ENCODE measurements around the gene CASP8. TPM values are rescaled to one million over a fixed set of nuclear protein-coding genes. Genes with fewer than 3 reads are reported as not detected.

CASP8 gene
- total RNA-seq, 1 donor from 2014 or later = 14.4 TPM

- no peaks in the 10 kb centered on the region for H4K20me1 ChIP-seq (ENCODE audit: insufficient read depth, low read length)
Measured at GRCh38 chr2:201261471-201261870, 1.1 kb downstream of the CASP8 start.

GRCh38 chr2:201261906-201262305 lies 1.6 kb downstream of the CASP8 start:
- H3K36me3 ChIP-seq (ENCODE audit: insufficient read depth, low read length) = no peaks in the 10 kb centered on the region
- Mint-ChIP-seq H3K4me3 (ENCODE audit: unreplicated experiment) (no peak overlapping the region), H3K4me1 (ENCODE audit: low read depth, unreplicated experiment) (peaks cover 28% of the 10 kb centered on the region), H3K27ac (ENCODE audit: unreplicated experiment) (no peak overlapping the region), H3K9me3 (ENCODE audit: unreplicated experiment) (no peaks in the 10 kb centered on the region), H3K36me3 (ENCODE audit: low read depth, unreplicated experiment) (no peaks in the 10 kb centered on the region), H3K27me3 (ENCODE audit: low read depth, unreplicated experiment) (no peaks in the 10 kb centered on the region)
- no peak overlapping the region for H3K4me2 ChIP-seq (ENCODE audit: low read length)
- no peaks in the 10 kb centered on the region for H4K20me1 ChIP-seq (ENCODE audit: insufficient read depth, low read length)
- FAIRE-seq (no peak), DNase-seq (ENCODE audit: low read depth) (no peak)
- no peak overlapping the region for H2AFZ ChIP-seq (ENCODE audit: low read depth, low read length)
- peaks cover 44% of the 10 kb centered on the region for H3K79me2 ChIP-seq (ENCODE audit: insufficient read depth, low read length)
- H3K4me3 ChIP-seq (ENCODE audit: insufficient read depth, low read depth, low read length) = no peak overlapping the region
- H3K27me3 ChIP-seq (ENCODE audit: insufficient read depth, low read length) = no peaks in the 10 kb centered on the region
- TF ChIP-seq EZH2 (IDR thresholded peaks at IDR 0.05; ENCODE audit: insufficient read depth, low read length) = no peak
- TF ChIP-seq CTCF (IDR thresholded peaks at IDR 0.05; ENCODE audit: insufficient read depth, low read depth, low read length) = no peak
- H3K4me1 ChIP-seq (ENCODE audit: insufficient read depth, low read length) = peaks cover 11% of the 10 kb centered on the region
- no peaks in the 10 kb centered on the region for H3K9me3 ChIP-seq (ENCODE audit: insufficient read depth, low read depth, low read length)
- no peak overlapping the region for H3K27ac ChIP-seq (ENCODE audit: low read depth, low read length)
- H3K9ac ChIP-seq (ENCODE audit: low read length) = no peak overlapping the region

More at GRCh38 chr2:201261471-201261870, 1.1 kb downstream of the CASP8 start:
- no peak for TF ChIP-seq EZH2 (IDR thresholded peaks at IDR 0.05; ENCODE audit: insufficient read depth, low read length)
- TF ChIP-seq CTCF (IDR thresholded peaks at IDR 0.05; ENCODE audit: insufficient read depth, low read depth, low read length) = no peak
- Histone ChIP-seq H3K4me2 (ENCODE audit: low read length) (no peak overlapping the region), H3K9me3 (ENCODE audit: insufficient read depth, low read depth, low read length) (no peaks in the 10 kb centered on the region), H3K79me2 (ENCODE audit: insufficient read depth, low read length) (peaks cover 44% of the 10 kb centered on the region), H3K4me3 (ENCODE audit: insufficient read depth, low read depth, low read length) (no peak overlapping the region), H2AFZ (ENCODE audit: low read depth, low read length) (no peak overlapping the region), H3K36me3 (ENCODE audit: insufficient read depth, low read length) (no peaks in the 10 kb centered on the region), H3K4me1 (ENCODE audit: insufficient read depth, low read length) (peaks cover 11% of the 10 kb centered on the region), H3K27me3 (ENCODE audit: insufficient read depth, low read length) (no peaks in the 10 kb centered on the region), H3K9ac (ENCODE audit: low read length) (no peak overlapping the region), H3K27ac (ENCODE audit: low read depth, low read length) (no peak overlapping the region)
- no peaks in the 10 kb centered on the region for H3K9me3 Mint-ChIP-seq (ENCODE audit: unreplicated experiment)
- FAIRE-seq (no peak), DNase-seq (ENCODE audit: low read depth) (no peak)
- no peaks in the 10 kb centered on the region for H3K36me3 Mint-ChIP-seq (ENCODE audit: low read depth, unreplicated experiment)
- no peak overlapping the region for H3K4me3 Mint-ChIP-seq (ENCODE audit: unreplicated experiment)
- peaks cover 28% of the 10 kb centered on the region for H3K4me1 Mint-ChIP-seq (ENCODE audit: low read depth, unreplicated experiment)
- no peaks in the 10 kb centered on the region for H3K27me3 Mint-ChIP-seq (ENCODE audit: low read depth, unreplicated experiment)
- no peak overlapping the region for H3K27ac Mint-ChIP-seq (ENCODE audit: unreplicated experiment)

GRCh38 chr2:201262718-201263117 lies 2.4 kb downstream of the CASP8 start:
- Histone ChIP-seq H3K4me1 (ENCODE audit: insufficient read depth, low read length) (peaks cover 7% of the 10 kb centered on the region), H3K4me2 (ENCODE audit: low read length) (no peak overlapping the region), H2AFZ (ENCODE audit: low read depth, low read length) (no peak overlapping the region), H3K79me2 (ENCODE audit: insufficient read depth, low read length) (peaks cover 44% of the 10 kb centered on the region), H3K36me3 (ENCODE audit: insufficient read depth, low read length) (peaks cover 3% of the 10 kb centered on the region), H3K9me3 (ENCODE audit: insufficient read depth, low read depth, low read length) (no peaks in the 10 kb centered on the region), H3K27ac (ENCODE audit: low read depth, low read length) (no peak overlapping the region), H3K9ac (ENCODE audit: low read length) (no peak overlapping the region), H3K27me3 (ENCODE audit: insufficient read depth, low read length) (no peaks in the 10 kb centered on the region), H4K20me1 (ENCODE audit: insufficient read depth, low read length) (no peaks in the 10 kb centered on the region), H3K4me3 (ENCODE audit: insufficient read depth, low read depth, low read length) (no peak overlapping the region)
- H3K36me3 Mint-ChIP-seq (ENCODE audit: low read depth, unreplicated experiment) = no peaks in the 10 kb centered on the region
- TF ChIP-seq EZH2 (IDR thresholded peaks at IDR 0.05; ENCODE audit: insufficient read depth, low read length) (no peak), CTCF (IDR thresholded peaks at IDR 0.05; ENCODE audit: insufficient read depth, low read depth, low read length) (no peak)
- no peaks in the 10 kb centered on the region for H3K27me3 Mint-ChIP-seq (ENCODE audit: low read depth, unreplicated experiment)
- H3K27ac Mint-ChIP-seq (ENCODE audit: unreplicated experiment) = no peak overlapping the region
- H3K9me3 Mint-ChIP-seq (ENCODE audit: unreplicated experiment) = no peaks in the 10 kb centered on the region
- no peak for FAIRE-seq
- H3K4me1 Mint-ChIP-seq (ENCODE audit: low read depth, unreplicated experiment) = peaks cover 24% of the 10 kb centered on the region
- DNase-seq (ENCODE audit: low read depth) = no peak
- H3K4me3 Mint-ChIP-seq (ENCODE audit: unreplicated experiment) = no peak overlapping the region

Data from astrocyte (in vitro differentiated cells and primary cell).